Psoas muscle (tissue), 8 donors: ENCODE data around the gene JADE1. TPM values are rescaled to one million over a fixed set of nuclear protein-coding genes. Genes with fewer than 3 reads are reported as not detected.

Experiments
- ATAC-seq, 4 donors: fragments of 200-7000 bp; cut with Tn5 transposase; one replicate each; pipeline ENCODE4 v1.9.1; 2020; ENCODE audit warnings: moderate library complexity in 3 of 4, mild to moderate bottlenecking in 2 of 4
- DNase-seq, 2 donors: peaks; one replicate each; pipeline ENCODE4 v3.0.0-alpha.2; 2020
- H3K27ac ChIP-seq: fragments of 200-600 bp; one replicate; pipeline ENCODE4 v1.8.0; 2022
- H3K27me3 ChIP-seq, 3 donors: fragments of 200-600 bp in 1 of 3; one replicate each; pipeline versions ENCODE4 v1.6.1 to v1.8.0; 2013 to 2022; ENCODE audit warnings: low read length in 2 of 3, mild to moderate bottlenecking in 2 of 3, moderate library complexity in 1 of 3; ENCODE audit not compliant: insufficient read depth in 3 of 3
- H3K36me3 ChIP-seq, 2 donors: fragments of 200-600 bp in 1 of 2; one replicate each; pipeline versions ENCODE4 v1.6.1 to v1.8.0; 2013 to 2022; ENCODE audit warnings: low read depth in 1 of 2, mild to moderate bottlenecking in 1 of 2, moderate library complexity in 1 of 2; ENCODE audit not compliant: insufficient read depth in 1 of 2
- H3K4me1 ChIP-seq: fragments of 200-600 bp; one replicate; pipeline ENCODE4 v1.8.0; 2022
- H3K4me3 ChIP-seq: fragments of 200-600 bp; one replicate; pipeline ENCODE4 v1.8.0; 2022; ENCODE audit warnings: mild to moderate bottlenecking
- H3K9me3 ChIP-seq: fragments of 200-600 bp; one replicate; pipeline ENCODE4 v1.8.0; 2022
- WGBS, 3 donors: extraction: QIAGEN DNeasy Blood & Tissue Kit; methylation state at CpG; one replicate each; pipeline versions ENCODE4 v1.1.6 to v1.1.7; 2013; 5-methylcytosine and 5-hydroxymethylcytosine counted together
- intact Hi-C, 2 donors: fragments of 100-400 bp; cut with DNase I; formaldehyde crosslinking; loops; one replicate each; pipeline versions ENCODE4 v1.11.0 to v1.14.2; 2022
- long read RNA-seq, 2 donors: library from polyadenylated mRNA; unstranded; transcript quantifications; one replicate each; pipeline ENCODE4 v2.0.0, GENCODE V29; 2021
- polyA plus RNA-seq, 3 donors: library from polyadenylated mRNA; stranded (reverse); fragments of 200-250 nt; gene quantifications; one replicate each; pipeline ENCODE4 v1.2.3, GENCODE V29; 2013
- total RNA-seq, 4 donors: library from RNA; stranded (reverse); fragmentation: NEBNext Ultra II Directional in 2 of 4; extraction: Animal tissue kit (Norgen Biotek cat#: 25700) in 2 of 4; gene quantifications; one replicate each; pipeline versions ENCODE4 v1.2.1 to v1.2.4, GENCODE V29; 2021 to 2023
- TF ChIP-seq, protein P1 (sequence below): fragments of 200-600 bp; IDR thresholded peaks from one replicate; pipeline ENCODE4 v1.8.0; 2022; ENCODE audit warnings: antibody characterized with exemption
- donor health status: healthy with polysubstance abuse.
- donor health status: DM: no; HTN: no; CAD: no; lungs with moderate emphysema.
- donor health status: Bipolar disorder and iron deficiency.
- donor health status: healthy.
- donor health status: DM: yes; HTN: yes; CAD: no.
- donor health status: DM: no; HTN: no; CAD: no.
- donor health status: DM: no; HTN: no; CAD: no.
- donor health status: DM: yes; HTN: yes; CAD: no.

JADE1 gene
- total RNA-seq (10 to 100 TPM; 16.8 to 21.4 (median 19.0) TPM), polyA plus RNA-seq (10 to 100 TPM in 1 of 3 donors, 1 to 10 TPM in 2; 5.8 to 16.4 (median 6.5) TPM)
- long read RNA-seq, donor 1, full-length matches to known transcripts: 18 of 25 reads
- long read RNA-seq, donor 1, partial matches to known transcripts: 2 of 25 reads
- long read RNA-seq, donor 1, other reads (novel, unspliced or antisense): 5 of 25 reads
- long read RNA-seq, donor 2, full-length matches to known transcripts: 27 of 39 reads
- long read RNA-seq, donor 2, partial matches to known transcripts: 5 of 39 reads
- long read RNA-seq, donor 2, other reads (novel, unspliced or antisense): 7 of 39 reads

DNA sequence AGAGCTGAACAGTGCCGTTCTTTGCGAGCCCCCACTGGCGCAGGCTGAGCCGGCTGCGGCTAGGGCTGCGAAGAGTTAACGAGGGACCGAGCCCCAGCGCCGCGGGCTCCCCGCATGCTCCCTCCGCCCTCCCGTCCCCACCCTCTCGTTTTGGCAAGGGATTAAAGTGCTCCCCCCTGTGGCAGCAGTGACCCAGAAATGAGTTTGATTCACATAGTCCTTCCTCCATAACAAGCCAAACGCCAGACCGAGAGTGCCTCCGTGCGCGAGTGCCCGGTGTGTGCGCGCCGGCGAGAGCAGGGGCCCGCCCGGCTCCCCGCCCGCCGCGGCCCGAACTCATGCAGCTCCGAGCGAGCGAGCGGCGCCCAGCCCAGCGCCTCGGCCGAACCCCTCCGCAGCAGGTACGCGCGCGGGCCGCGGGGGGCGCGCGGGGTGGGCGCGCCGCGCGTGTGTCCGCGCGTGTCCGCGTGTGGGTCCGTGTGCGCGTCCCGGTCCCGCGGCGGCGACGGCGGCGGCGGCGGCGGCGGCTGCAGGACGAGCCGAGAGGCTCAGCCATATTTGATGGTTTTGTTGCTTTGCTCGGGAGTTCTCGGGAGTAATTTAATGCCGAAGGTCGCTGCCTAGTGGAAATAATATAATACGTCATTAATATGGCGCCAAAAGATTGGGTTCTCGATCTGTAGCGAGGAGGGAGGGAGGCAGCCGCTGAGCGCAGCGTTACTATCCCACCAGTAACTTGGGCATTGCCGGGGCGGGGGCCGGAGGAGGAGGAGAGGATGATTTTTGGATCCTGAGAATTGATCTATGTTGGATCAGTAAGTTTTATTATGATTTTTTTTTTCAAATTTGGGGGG lies at the start of gene JADE1:
Gene JADE1, plus strand, starts transcription at position 224 of the 854 bp plus-strand sequence. CDS start 22,059 bp downstream, outside the sequence.
- DNase-seq: peak; percentile 88 to 93
- Histone ChIP-seq H3K9me3 (no peaks in the 10 kb centered on the region), H3K4me1 (peaks cover 8% of the 10 kb centered on the region), H3K27ac (peak within 1 kb of the TSS; percentile 97), H3K4me3 (peak within 1 kb of the TSS; percentile 85), H3K36me3 (no peaks in the 10 kb centered on the region), H3K27me3 (no peaks in the 10 kb centered on the region)
- 0 to 1% (median 0%) methylated on average over 61 to 91 of the region's 91 CpGs for WGBS, 3 donors
- intact Hi-C loops: loop anchor here in 1 of 2 donors (5.0 to 10.0 kb wide), 3 partner anchors 43 to 525 kb away; partner anchors contain the start of gene PGRMC2
- peak; percentile 57 to 70 (median 66) for ATAC-seq
- TF ChIP-seq, protein P1, sequence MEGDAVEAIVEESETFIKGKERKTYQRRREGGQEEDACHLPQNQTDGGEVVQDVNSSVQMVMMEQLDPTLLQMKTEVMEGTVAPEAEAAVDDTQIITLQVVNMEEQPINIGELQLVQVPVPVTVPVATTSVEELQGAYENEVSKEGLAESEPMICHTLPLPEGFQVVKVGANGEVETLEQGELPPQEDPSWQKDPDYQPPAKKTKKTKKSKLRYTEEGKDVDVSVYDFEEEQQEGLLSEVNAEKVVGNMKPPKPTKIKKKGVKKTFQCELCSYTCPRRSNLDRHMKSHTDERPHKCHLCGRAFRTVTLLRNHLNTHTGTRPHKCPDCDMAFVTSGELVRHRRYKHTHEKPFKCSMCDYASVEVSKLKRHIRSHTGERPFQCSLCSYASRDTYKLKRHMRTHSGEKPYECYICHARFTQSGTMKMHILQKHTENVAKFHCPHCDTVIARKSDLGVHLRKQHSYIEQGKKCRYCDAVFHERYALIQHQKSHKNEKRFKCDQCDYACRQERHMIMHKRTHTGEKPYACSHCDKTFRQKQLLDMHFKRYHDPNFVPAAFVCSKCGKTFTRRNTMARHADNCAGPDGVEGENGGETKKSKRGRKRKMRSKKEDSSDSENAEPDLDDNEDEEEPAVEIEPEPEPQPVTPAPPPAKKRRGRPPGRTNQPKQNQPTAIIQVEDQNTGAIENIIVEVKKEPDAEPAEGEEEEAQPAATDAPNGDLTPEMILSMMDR: no peak

DNA sequence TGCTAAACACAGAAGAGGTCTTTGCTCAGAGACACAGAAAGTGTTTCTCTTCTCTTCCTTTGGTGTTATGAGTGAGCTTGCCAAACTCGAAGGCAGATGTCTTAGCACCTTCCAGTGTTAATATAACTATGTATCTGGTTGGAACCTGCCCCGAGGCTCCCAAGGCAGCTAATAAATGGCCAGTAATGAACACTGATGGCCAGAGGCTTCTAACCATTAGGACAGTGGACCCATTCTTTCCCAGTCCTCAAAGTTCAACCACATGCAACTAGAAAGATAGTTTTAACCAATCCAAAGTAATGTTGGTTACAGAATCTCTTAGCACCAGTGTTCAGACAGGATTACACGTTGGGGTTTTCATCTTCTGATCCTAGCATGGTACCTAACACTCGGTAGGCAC lies 42.7 kb upstream of the JADE1 start:
- no peak for ATAC-seq
- H3K36me3 ChIP-seq: no peaks in the 10 kb centered on the region
- H3K4me3 ChIP-seq: no peak overlapping the region
- H3K27ac ChIP-seq: no peak overlapping the region
- H3K4me1 ChIP-seq: no peaks in the 10 kb centered on the region
- H3K9me3 ChIP-seq: no peaks in the 10 kb centered on the region
- intact Hi-C loops: no loop called here
- no peak for DNase-seq
- WGBS, 3 donors: 68 to 73% (median 70%) methylated on average over 4 of the region's 4 CpGs
- no peaks in the 10 kb centered on the region for H3K27me3 ChIP-seq
- TF ChIP-seq, protein P1: no peak

DNA sequence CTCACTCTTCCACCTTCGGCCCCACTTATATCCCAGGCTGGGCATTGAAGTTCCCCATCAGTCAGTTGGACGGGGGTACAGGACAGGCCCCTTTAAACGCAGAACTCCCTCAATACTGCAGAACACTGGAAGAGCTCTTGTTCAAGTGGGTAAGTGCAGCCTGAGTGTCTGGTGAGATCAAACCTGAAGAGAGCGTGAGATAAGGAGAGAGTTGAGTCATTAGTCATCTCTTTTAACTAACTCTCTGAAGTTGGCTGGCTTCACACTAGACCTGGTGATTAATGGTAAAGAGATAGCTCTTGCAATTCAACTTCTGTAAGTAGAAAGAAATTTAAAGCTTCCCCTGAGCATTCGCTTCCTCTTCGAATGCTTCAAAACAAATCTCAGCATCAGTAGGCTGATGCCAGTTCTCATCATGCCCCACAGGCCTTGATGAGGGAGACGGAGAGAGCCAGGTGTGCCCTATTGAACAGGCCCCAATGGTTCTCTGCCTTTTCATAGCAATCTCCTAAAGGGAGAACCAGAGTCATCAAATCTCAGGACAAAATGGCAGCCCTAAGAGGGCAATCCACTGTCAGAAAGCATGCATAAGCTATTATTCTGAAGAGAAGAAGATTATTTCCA lies 41.0 kb upstream of the JADE1 start:
- Histone ChIP-seq H3K27ac (no peak overlapping the region), H3K4me3 (no peak overlapping the region), H3K9me3 (no peaks in the 10 kb centered on the region), H3K27me3 (no peaks in the 10 kb centered on the region), H3K4me1 (no peaks in the 10 kb centered on the region), H3K36me3 (no peaks in the 10 kb centered on the region)
- intact Hi-C loops: no loop called here
- WGBS, 3 donors: 91 to 94% (median 92%) methylated on average over 7 of the region's 7 CpGs
- TF ChIP-seq, protein P1: no peak
- DNase-seq: no peak
- no peak for ATAC-seq

DNA sequence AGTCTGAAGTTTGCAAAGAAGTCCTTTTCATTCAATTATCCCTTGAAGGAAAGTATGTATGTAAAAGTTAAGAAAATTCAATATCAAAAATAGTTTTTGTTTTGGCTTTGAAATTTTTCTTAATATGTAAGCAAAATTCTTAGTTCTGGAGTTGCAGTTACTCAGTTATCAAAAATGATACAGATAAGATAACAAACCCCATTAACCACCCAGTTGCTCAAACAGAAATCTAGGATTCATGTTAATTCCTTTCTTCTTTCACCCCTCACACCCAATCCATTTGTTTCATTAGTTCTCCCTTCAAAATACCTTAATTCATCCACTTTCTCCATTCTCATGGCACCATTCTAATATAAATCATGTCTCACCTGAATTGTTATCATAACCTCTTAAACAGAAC lies 40.5 kb upstream of the JADE1 start:
- intact Hi-C loops: no loop called here
- Histone ChIP-seq H3K27ac (no peak overlapping the region), H3K36me3 (no peaks in the 10 kb centered on the region), H3K4me3 (no peak overlapping the region), H3K27me3 (no peaks in the 10 kb centered on the region), H3K9me3 (no peaks in the 10 kb centered on the region), H3K4me1 (no peaks in the 10 kb centered on the region)
- ATAC-seq: no peak
- DNase-seq: no peak
- TF ChIP-seq, protein P1: no peak
